ENCODE measurements around the gene NFASC. TPM values are rescaled to one million over a fixed set of nuclear protein-coding genes. Genes with fewer than 3 reads are reported as not detected.

Gene NFASC
- total RNA-seq, 1 experiment from 2014 or later: 16.9 TPM

DNA sequence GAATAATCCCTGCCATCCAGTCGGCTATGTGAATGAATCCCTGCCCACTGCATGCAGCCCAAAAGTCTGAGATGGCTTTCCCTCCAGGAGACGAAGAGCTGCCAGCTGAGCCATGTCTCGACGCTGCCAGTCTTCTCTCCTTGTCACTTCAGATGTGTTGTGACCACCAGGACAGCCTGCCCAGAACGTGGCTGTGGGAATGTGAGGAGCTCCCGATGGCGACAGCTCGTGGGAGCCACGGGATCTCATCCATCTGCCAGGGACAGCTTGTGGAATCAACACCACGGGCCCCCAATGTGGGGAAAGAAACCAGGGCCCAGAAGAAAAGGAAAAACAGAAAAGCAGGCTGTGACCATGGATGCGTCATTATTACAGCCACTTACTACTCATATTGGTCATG lies 67.2 kb downstream of the NFASC start:
- H3K4me1 ChIP-seq (ENCODE audit: control insufficient read depth, insufficient read depth, low read length): no peaks in the 10 kb centered on the region; the same call in 1 of the 2 replicates
- ChIA-PET CTCF (interaction anchor here (0.6 kb wide), 2 partner anchors 21 to 292 kb away, joined by 3 to 4 read pairs; no protein-coding TSS in a partner anchor), POLR2A (no interaction called here)
- TF ChIP-seq POLR2AphosphoS5 (IDR thresholded peaks at IDR 0.05; ENCODE audit: low read depth, low read length) (no peak), TCF7L2 (IDR thresholded peaks at IDR 0.05; ENCODE audit: low read depth, low read length) (no peak), SIN3A (IDR thresholded peaks at IDR 0.05; ENCODE audit: borderline replicate concordance, insufficient read depth, low read depth, low read length) (no peak)
- TF ChIP-seq, protein P1, sequence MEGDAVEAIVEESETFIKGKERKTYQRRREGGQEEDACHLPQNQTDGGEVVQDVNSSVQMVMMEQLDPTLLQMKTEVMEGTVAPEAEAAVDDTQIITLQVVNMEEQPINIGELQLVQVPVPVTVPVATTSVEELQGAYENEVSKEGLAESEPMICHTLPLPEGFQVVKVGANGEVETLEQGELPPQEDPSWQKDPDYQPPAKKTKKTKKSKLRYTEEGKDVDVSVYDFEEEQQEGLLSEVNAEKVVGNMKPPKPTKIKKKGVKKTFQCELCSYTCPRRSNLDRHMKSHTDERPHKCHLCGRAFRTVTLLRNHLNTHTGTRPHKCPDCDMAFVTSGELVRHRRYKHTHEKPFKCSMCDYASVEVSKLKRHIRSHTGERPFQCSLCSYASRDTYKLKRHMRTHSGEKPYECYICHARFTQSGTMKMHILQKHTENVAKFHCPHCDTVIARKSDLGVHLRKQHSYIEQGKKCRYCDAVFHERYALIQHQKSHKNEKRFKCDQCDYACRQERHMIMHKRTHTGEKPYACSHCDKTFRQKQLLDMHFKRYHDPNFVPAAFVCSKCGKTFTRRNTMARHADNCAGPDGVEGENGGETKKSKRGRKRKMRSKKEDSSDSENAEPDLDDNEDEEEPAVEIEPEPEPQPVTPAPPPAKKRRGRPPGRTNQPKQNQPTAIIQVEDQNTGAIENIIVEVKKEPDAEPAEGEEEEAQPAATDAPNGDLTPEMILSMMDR (IDR thresholded peaks at IDR 0.05): no peak
- TF ChIP-seq, protein P2, sequence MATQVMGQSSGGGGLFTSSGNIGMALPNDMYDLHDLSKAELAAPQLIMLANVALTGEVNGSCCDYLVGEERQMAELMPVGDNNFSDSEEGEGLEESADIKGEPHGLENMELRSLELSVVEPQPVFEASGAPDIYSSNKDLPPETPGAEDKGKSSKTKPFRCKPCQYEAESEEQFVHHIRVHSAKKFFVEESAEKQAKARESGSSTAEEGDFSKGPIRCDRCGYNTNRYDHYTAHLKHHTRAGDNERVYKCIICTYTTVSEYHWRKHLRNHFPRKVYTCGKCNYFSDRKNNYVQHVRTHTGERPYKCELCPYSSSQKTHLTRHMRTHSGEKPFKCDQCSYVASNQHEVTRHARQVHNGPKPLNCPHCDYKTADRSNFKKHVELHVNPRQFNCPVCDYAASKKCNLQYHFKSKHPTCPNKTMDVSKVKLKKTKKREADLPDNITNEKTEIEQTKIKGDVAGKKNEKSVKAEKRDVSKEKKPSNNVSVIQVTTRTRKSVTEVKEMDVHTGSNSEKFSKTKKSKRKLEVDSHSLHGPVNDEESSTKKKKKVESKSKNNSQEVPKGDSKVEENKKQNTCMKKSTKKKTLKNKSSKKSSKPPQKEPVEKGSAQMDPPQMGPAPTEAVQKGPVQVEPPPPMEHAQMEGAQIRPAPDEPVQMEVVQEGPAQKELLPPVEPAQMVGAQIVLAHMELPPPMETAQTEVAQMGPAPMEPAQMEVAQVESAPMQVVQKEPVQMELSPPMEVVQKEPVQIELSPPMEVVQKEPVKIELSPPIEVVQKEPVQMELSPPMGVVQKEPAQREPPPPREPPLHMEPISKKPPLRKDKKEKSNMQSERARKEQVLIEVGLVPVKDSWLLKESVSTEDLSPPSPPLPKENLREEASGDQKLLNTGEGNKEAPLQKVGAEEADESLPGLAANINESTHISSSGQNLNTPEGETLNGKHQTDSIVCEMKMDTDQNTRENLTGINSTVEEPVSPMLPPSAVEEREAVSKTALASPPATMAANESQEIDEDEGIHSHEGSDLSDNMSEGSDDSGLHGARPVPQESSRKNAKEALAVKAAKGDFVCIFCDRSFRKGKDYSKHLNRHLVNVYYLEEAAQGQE (IDR thresholded peaks at IDR 0.05; ENCODE audit: insufficient read depth in 1 of 2, low read depth in 2 of 2, low read length in 1 of 2): no peak
- H3K9me3 ChIP-seq (ENCODE audit: control insufficient read depth, insufficient read depth, low read depth, low read length): no peaks in the 10 kb centered on the region
- H3K36me3 ChIP-seq (ENCODE audit: control insufficient read depth, insufficient read depth, low read length): no peaks in the 10 kb centered on the region
- no TSS peak for BruUV-seq (replicated peaks)
- ATAC-seq: no peak
- peaks cover 2% of the 10 kb centered on the region; the same call in 1 of the 2 replicates for H3K27me3 ChIP-seq (ENCODE audit: control insufficient read depth, insufficient read depth, low read length)
- in situ Hi-C loops (cut with HindIII; ENCODE audit: low pct_unique_long_range_greater_than_20kb, low sequenced_read_pairs): no loop called here
- no peak overlapping the region for H3K27ac ChIP-seq (ENCODE audit: low read length)
- intact Hi-C loops (cut with micrococcal nuclease; ENCODE audit: unreplicated experiment): no loop called here
- no peak for DNase-seq (ENCODE audit: low read depth, low spot score)
- no peak overlapping the region for H3K4me3 ChIP-seq (ENCODE audit: low read depth in 2 of 2, low read length in 2 of 2)

DNA sequence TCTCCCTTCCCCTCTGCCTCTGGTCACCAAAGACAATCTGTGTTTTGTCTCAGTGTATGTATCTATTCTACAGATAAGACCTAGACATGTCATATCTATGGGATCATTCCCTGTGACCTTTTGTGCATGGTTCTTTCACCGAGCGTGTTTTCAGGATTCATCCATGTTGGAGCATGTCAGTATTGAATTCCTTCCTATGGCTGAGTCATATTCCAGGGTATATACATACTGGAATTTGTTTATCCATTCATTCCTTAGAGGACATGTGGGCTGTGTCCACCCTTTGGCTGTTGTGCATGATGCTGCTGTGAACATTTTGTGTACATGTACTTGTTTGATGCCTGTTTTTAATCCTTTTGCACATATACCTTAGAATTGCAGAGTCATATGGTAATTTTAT lies 69.9 kb downstream of the NFASC start:
- intact Hi-C loops (cut with micrococcal nuclease; ENCODE audit: unreplicated experiment) (loop anchor here (10.0 kb wide), 1 partner anchor 376 kb away; no protein-coding TSS in a partner anchor), in situ Hi-C loops (cut with HindIII; ENCODE audit: low pct_unique_long_range_greater_than_20kb, low sequenced_read_pairs) (no loop called here)
- no peaks in the 10 kb centered on the region for H3K9me3 ChIP-seq (ENCODE audit: control insufficient read depth, insufficient read depth, low read depth, low read length)
- no peak overlapping the region for H3K4me3 ChIP-seq (ENCODE audit: low read depth in 2 of 2, low read length in 2 of 2)
- BruUV-seq (replicated peaks): no TSS peak
- ATAC-seq (no peak), DNase-seq (ENCODE audit: low read depth, low spot score) (no peak)
- peaks cover 2% of the 10 kb centered on the region; the same call in 1 of the 2 replicates for H3K27me3 ChIP-seq (ENCODE audit: control insufficient read depth, insufficient read depth, low read length)
- CTCF ChIA-PET: interaction anchor here (2.0 kb wide), 1 partner anchor 133 kb away, joined by 8 read pairs; no protein-coding TSS in a partner anchor
- H3K4me1 ChIP-seq (ENCODE audit: control insufficient read depth, insufficient read depth, low read length): no peaks in the 10 kb centered on the region; the same call in 1 of the 2 replicates
- no peak overlapping the region for H3K27ac ChIP-seq (ENCODE audit: low read length)
- POLR2A ChIA-PET: no interaction called here
- no peaks in the 10 kb centered on the region for H3K36me3 ChIP-seq (ENCODE audit: control insufficient read depth, insufficient read depth, low read length)
- no peak for TF ChIP-seq TCF7L2 (IDR thresholded peaks at IDR 0.05; ENCODE audit: low read depth, low read length)
- TF ChIP-seq, protein P2 (IDR thresholded peaks at IDR 0.05; ENCODE audit: insufficient read depth in 1 of 2, low read depth in 2 of 2, low read length in 1 of 2): no peak
- TF ChIP-seq SIN3A (IDR thresholded peaks at IDR 0.05; ENCODE audit: borderline replicate concordance, insufficient read depth, low read depth, low read length): no peak
- TF ChIP-seq, protein P1 (IDR thresholded peaks at IDR 0.05): no peak
- TF ChIP-seq POLR2AphosphoS5 (IDR thresholded peaks at IDR 0.05; ENCODE audit: low read depth, low read length): no peak
